HepG2 (cell line): Measurements from ENCODE around the gene GRIK3. TPM values are rescaled to one million over a fixed set of nuclear protein-coding genes. Genes with fewer than 3 reads are reported as not detected.

Source experiments
- ATAC-seq: fragments of 200-7000 bp; cut with Tn5 transposase; 3 replicates; pipeline ENCODE4 v1.9.1; 2020; ENCODE audit warnings: mild to moderate bottlenecking, moderate library complexity
- BruUV-seq: library from RNA; stranded (reverse); fragments of 400-500 nt; replicated peaks from 2 replicates; lab custom pipeline; 2021; lab: Mats Ljungman, UMichigan
- CTCF ChIA-PET: fragments of 300-600 bp; formaldehyde crosslinking; extraction: SDS; loops from one replicate; lab custom pipeline; 2021; ENCODE audit warnings: low total read pairs, inconsistent platforms, low intra/inter-chr PET ratio; lab: Yijun Ruan, JAX
- POLR2A ChIA-PET: fragments of 350-600 bp; sonication (Branson Sonifier 250); formaldehyde crosslinking; loops from one replicate; lab custom pipeline; 2020; ENCODE audit warnings: antibody characterized with exemption, inconsistent platforms; lab: Yijun Ruan, JAX
- DNase-seq: peaks from one replicate; pipeline ENCODE4 v3.0.0-alpha.2; 2015; ENCODE audit warnings: low spot score
- FAIRE-seq: peaks from 3 replicates; lab custom pipeline; 2011; peaks lifted over from hg19 to GRCh38; lab: Jason Lieb, UNC
- H2AFZ ChIP-seq: one replicate; pipeline ENCODE4 v1.6.1; 2011; ENCODE audit warnings: low read length, inconsistent platforms
- H3K27ac ChIP-seq: fragments of 300-600 bp; 3 replicates; pipeline ENCODE4 v1.8.0; 2011; ENCODE audit warnings: mixed run types, mild to moderate bottlenecking, mixed read lengths, low read length, inconsistent platforms; ENCODE audit not compliant: insufficient read depth; ENCODE audit errors: extremely low read length
- H3K27me3 ChIP-seq, 2 experiments: fragments of 200-600 bp in 1 of 2; 2 replicates in 1 of 2; 3 replicates in 1 of 2; pipeline versions ENCODE4 v1.6.0 to v1.8.0; 2011; ENCODE audit warnings: low read length in 2 of 2, mild to moderate bottlenecking in 2 of 2, moderate library complexity in 2 of 2, inconsistent platforms in 1 of 2; ENCODE audit not compliant: insufficient read depth in 2 of 2, control insufficient read depth in 1 of 2
- H3K36me3 ChIP-seq, 2 experiments: fragments of 200-600 bp in 1 of 2; replicated peaks in 1 of 2; 2 replicates in 1 of 2; 3 replicates in 1 of 2; pipeline versions ENCODE4 v1.5.1 to v1.8.0; 2011; ENCODE audit warnings: low read length in 2 of 2, inconsistent platforms in 1 of 2; ENCODE audit not compliant: insufficient read depth in 2 of 2, control insufficient read depth in 1 of 2
- H3K4me1 ChIP-seq: 2 replicates; pipeline ENCODE4 v1.5.1; 2012; ENCODE audit warnings: low read length, inconsistent platforms; ENCODE audit not compliant: insufficient read depth
- H3K4me2 ChIP-seq: 2 replicates; pipeline ENCODE4 v1.6.0; 2011; ENCODE audit warnings: low read depth, low read length, inconsistent platforms
- H3K4me3 ChIP-seq, 3 experiments: fragments of 200-600 bp in 1 of 3; sonication (generic), shearing (Covaris generic) in 1 of 3; replicated peaks in 1 of 3; 2 replicates each; pipeline ENCODE4 v1.5.1; 2011 to 2016; ENCODE audit warnings: low read length in 3 of 3, inconsistent platforms in 2 of 3, low read depth in 2 of 3, mild to moderate bottlenecking in 2 of 3, control low read depth in 1 of 3, mixed read lengths in 1 of 3; ENCODE audit not compliant: insufficient read depth in 1 of 3
- H3K79me2 ChIP-seq: one replicate; pipeline ENCODE4 v1.6.1; 2011; ENCODE audit warnings: low read length, inconsistent platforms; ENCODE audit not compliant: insufficient read depth
- H3K9ac ChIP-seq: 2 replicates; pipeline ENCODE4 v1.6.0; 2011; ENCODE audit warnings: mild to moderate bottlenecking, low read depth, low read length, inconsistent platforms; ENCODE audit not compliant: insufficient read depth
- H3K9me3 ChIP-seq: 2 replicates; pipeline ENCODE4 v1.5.1; 2012; ENCODE audit warnings: mild to moderate bottlenecking, low read length
- H4K20me1 ChIP-seq: 2 replicates; pipeline ENCODE4 v1.6.0; 2011; ENCODE audit warnings: inconsistent platforms, mild to moderate bottlenecking, low read length, moderate library complexity; ENCODE audit not compliant: insufficient read depth
- FOXO4 ChIP-seq: sonication (generic); formaldehyde crosslinking; conservative IDR thresholded peaks from 2 replicates; pipeline ENCODE4 v1.8.1; 2023; ENCODE audit warnings: missing genetic modification reagents
- FOXP1 ChIP-seq, 2 experiments: fragments of 450-650 bp in 1 of 2; IDR thresholded peaks; 2 replicates each; pipeline ENCODE4 v1.6.1; 2017 to 2018; ENCODE audit warnings: antibody characterized with exemption in 1 of 2
- KAT8 ChIP-seq: IDR thresholded peaks from 2 replicates; pipeline ENCODE4 v1.6.1; 2016; ENCODE audit warnings: missing genetic modification reagents, missing compliant biosample characterization
- SUZ12 ChIP-seq: fragments of 150-350 bp; IDR thresholded peaks from 2 replicates; pipeline ENCODE4 v1.6.1; 2014; ENCODE audit warnings: low read depth, low read length
- WGBS: methylation state at CpG from one replicate; pipeline ENCODE4 v1.1.6; 2017; ENCODE audit warnings: low lambda C conversion rate; 5-methylcytosine and 5-hydroxymethylcytosine counted together
- in situ Hi-C: cut with HindIII; loops from 2 replicates; pipeline ENCODE4 v1.10.0; 2017; ENCODE audit warnings: low pct_unique_long_range_greater_than_20kb; ENCODE audit not compliant: extremely low pct_ligation_motif_present
- intact Hi-C: fragments of 100-400 bp; cut with micrococcal nuclease; formaldehyde crosslinking; loops from one replicate; pipeline ENCODE4 v1.10.0; 2022; ENCODE audit not compliant: unreplicated experiment
- polyA plus RNA-seq, 8 experiments: library from polyadenylated mRNA; depleted of rRNA in 3 of 8; stranded (reverse) in 7 of 8; unstranded in 1 of 8; fragments of >200 nt; fragmentation: Illumina TruSeq in 4 of 8; extraction: Trizol in 4 of 8; gene quantifications; 2 replicates each; pipeline versions ENCODE4 v1.2.1 to v1.2.3, GENCODE V29; 2011 to 2016; ENCODE audit warnings: low read depth in 4 of 8, missing spikeins in 1 of 8, mixed read lengths in 1 of 8; ENCODE audit not compliant: insufficient read depth in 1 of 8
- total RNA-seq, 5 experiments: library from RNA; depleted of rRNA; stranded (reverse); fragments of >200 nt; fragmentation: Illumina TruSeq; extraction: Trizol; gene quantifications; 2 replicates each; pipeline ENCODE4 v1.2.3, GENCODE V29; 2016; ENCODE audit warnings: low read depth in 1 of 5
- TF ChIP-seq, protein P1 (sequence below): sonication (generic); formaldehyde crosslinking; IDR thresholded peaks from 2 replicates; pipeline ENCODE4 v1.5.0; 2020; ENCODE audit warnings: missing genetic modification reagents
- TF ChIP-seq, protein P2 (sequence below): sonication (generic); formaldehyde crosslinking; IDR thresholded peaks from 2 replicates; pipeline ENCODE4 v1.4.0; 2020; ENCODE audit warnings: mild to moderate bottlenecking, missing genetic modification reagents

Gene GRIK3
- total and polyA plus RNA-seq, 2 of the 13 experiments (the other 11 are each of a cell fraction or from before 2014, with no cell fraction given): not detected

DNA sequence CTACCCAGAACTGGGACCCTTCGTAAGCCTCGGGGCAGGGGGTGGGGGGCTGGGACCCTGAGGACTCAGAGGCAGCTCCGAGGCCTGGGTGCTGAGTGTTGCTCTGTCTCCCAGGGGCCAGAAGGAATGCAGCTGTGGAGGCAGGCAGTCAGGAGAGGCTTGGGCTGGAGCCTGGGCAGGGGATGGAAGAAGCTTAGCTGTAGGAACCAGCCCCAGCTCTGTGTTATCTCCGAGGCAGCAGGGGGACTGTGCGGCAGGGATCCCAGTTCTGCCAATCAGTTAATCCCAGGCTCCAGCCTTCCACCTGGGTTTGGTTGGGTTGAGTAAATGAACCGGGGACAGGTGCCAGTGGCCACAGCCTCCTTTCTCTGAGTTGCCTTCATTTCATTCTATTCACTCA is 8.2 kb upstream of the GRIK3 start:
- WGBS: 0% methylated on average over 1 of the region's 6 CpGs
- no peak overlapping the region for H3K9ac ChIP-seq
- no peaks in the 10 kb centered on the region for H3K79me2 ChIP-seq
- no peak overlapping the region for H2AFZ ChIP-seq
- ChIA-PET CTCF (no interaction called here), POLR2A (no interaction called here)
- ATAC-seq (no peak), DNase-seq (no peak)
- no peak overlapping the region for H3K4me2 ChIP-seq
- intact Hi-C loops (no loop called here), in situ Hi-C loops (loop anchor here (25.0 kb wide), 1 partner anchor 330 kb away; no protein-coding TSS in a partner anchor)
- no peaks in the 10 kb centered on the region for H3K9me3 ChIP-seq
- no peaks in the 10 kb centered on the region for H3K36me3 ChIP-seq
- H4K20me1 ChIP-seq: no peaks in the 10 kb centered on the region
- TF ChIP-seq SUZ12: no peak
- TF ChIP-seq FOXP1 (IDR thresholded peaks at IDR 0.05): no peak
- no peak for TF ChIP-seq FOXP1 (CRISPR knock-in tag; IDR thresholded peaks at IDR 0.05)
- no peak for TF ChIP-seq FOXO4 (CRISPR knock-in tag)
- TF ChIP-seq KAT8: no peak
- TF ChIP-seq, protein P1, sequence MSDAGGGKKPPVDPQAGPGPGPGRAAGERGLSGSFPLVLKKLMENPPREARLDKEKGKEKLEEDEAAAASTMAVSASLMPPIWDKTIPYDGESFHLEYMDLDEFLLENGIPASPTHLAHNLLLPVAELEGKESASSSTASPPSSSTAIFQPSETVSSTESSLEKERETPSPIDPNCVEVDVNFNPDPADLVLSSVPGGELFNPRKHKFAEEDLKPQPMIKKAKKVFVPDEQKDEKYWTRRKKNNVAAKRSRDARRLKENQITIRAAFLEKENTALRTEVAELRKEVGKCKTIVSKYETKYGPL (CRISPR knock-in tag): no peak
- TF ChIP-seq, protein P2, sequence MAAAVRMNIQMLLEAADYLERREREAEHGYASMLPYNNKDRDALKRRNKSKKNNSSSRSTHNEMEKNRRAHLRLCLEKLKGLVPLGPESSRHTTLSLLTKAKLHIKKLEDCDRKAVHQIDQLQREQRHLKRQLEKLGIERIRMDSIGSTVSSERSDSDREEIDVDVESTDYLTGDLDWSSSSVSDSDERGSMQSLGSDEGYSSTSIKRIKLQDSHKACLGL: no peak
- TF ChIP-seq, all 625 proteins: peak for 0
- H3K4me1 ChIP-seq: no peaks in the 10 kb centered on the region
- no peak overlapping the region for H3K4me3 ChIP-seq
- H3K27ac ChIP-seq: no peak overlapping the region
- FAIRE-seq: no peak
- BruUV-seq: no TSS peak
- H3K27me3 ChIP-seq: peaks cover 2 to 6% of the 10 kb centered on the region in 2 experiments; a peak in 2 of 5 replicates
